T1000 (cell line): ENCODE results near the gene PPT1.
A peak's percentile ranks its signal among the peaks of the same experiment; 100 is the strongest.

Experiments used
- DNase-seq: peaks from one replicate; lab custom pipeline; 2025; ENCODE audit warnings: mixed read lengths; lab: John Stamatoyannopoulos, UW

PPT1 gene

GRCh38 chr1:40096977-40097782 lies at the start of gene PPT1:
PPT1 (minus strand) TSS chr1:40097252; CDS start chr1:40097238, 14 bp downstream.
- peak; percentile 68 for DNase-seq

DNA sequence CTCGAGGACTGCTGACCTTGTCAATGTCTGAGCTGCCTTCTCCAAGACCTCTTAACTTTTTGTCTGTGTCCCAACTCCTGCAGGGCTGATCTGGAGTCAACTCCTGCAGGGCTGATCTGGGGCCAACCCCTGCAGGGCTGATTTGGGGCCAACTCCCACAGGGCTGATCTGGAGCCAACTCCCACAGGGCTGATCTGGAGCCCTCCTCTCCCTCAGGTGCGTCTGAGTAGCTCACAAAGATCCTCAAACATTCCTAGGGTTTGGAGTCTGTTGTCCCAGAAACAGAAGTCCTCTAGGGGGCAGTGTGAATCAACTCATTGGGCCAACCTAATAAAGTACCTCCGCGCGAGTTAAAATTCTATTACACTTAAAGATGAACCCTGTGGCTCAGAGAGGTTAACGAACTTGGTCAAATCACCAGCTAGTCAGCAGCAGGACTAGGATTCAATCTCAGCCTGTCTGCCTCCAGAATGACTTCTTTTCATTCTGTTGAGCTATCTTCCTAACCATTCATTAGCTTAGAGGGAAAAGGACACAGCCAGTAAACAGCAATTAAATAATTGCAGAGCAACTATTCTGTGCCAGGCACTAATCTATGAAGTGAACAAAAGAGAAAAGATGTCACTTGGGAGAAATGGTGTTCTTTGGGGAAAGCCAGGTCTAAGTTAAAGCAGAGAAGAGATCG lies 47.0 kb upstream of the PPT1 start:
- peak; percentile 11 for DNase-seq

GRCh38 chr1:40141878-40142535 lies 45.0 kb upstream of the PPT1 start:
- DNase-seq, result no peak

GRCh38 chr1:40140211-40140973 lies 43.3 kb upstream of the PPT1 start:
- no peak for DNase-seq

DNA sequence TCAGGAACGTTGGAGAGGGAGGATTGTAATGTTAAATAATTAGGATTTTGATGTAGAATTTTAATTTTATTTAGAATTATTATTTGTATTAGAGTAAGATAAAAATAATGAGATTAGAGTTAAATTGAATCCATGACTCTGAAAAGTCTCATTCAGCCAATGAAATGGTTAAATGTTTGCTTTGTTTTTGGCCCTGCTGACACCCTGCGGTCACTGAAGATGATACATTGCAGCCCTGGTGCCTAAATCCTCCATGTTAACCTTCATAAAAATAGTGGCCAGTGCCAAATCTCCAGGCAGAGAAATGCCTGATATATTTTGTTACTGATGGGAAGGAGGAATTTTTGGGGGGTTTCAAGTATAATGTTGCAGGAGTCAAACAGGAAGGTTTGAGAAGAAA lies 36.8 kb upstream of the PPT1 start:
- no peak for DNase-seq

- DNase-seq, result no peak
These were observed 36.2 kb upstream of the PPT1 start for GRCh38 chr1:40133312-40133665.

- DNase-seq, result no peak
These were observed 35.6 kb upstream of the PPT1 start for GRCh38 chr1:40132383-40133311.

DNA sequence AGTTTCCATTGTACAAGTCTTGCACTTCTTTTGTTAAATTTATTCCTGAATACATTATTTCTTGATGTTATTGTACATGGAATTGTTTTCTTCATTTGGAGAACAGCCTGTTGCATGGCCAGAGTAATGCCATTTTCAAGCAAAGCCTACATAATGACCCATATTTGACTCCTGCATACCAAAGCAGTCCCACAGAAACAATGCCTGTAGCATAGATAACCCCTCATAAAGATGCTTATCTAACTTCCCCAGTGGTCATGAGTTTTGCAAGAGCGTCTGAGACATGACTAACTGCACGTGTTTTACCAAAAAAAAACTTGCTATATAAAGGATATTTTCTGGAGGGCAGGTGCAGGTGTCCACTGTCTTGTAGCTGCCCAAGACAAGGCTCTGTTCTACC lies 33.8 kb upstream of the PPT1 start:
- DNase-seq, result no peak

GRCh38 chr1:40122855-40123254 lies 25.8 kb upstream of the PPT1 start:
- no peak for DNase-seq

GRCh38 chr1:40120128-40120527 lies 23.1 kb upstream of the PPT1 start:
- DNase-seq, result no peak

DNA sequence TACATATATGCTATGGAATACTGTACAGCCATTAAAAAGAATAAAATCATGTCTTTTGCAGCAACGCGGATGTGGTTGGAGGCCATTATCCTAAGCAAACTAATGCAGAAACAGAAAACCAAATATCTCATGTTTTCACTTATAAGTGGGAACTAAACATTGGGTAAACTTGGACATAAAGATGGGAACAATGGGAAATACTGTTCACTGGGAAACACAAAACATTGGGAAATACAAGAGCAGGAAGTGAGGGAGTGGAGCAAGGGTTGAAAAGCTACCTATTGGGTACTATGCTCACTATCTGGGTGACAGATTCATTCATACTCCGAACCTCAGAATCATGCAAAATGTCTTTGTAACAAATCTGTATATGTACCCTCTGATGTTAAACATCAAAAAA lies 17.3 kb upstream of the PPT1 start:
- DNase-seq, result no peak

DNA sequence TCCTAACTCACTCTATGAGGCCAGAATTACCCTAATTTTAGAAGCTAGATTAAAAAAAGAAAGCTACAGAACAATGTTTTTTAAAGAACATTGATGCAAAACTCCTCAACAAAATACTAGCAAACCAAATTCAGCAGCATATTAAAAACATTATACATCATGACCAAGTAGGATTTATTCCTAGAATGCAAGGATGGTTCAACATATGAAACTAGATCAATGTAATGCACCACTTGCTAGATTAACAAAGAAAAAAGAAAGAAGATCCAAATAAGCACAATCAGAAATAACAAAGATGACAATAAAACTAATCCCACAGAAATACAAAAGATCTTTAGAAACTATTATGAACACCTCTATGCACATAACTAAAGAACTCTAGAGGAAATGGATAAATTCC lies 13.3 kb upstream of the PPT1 start:
- no peak for DNase-seq

DNA sequence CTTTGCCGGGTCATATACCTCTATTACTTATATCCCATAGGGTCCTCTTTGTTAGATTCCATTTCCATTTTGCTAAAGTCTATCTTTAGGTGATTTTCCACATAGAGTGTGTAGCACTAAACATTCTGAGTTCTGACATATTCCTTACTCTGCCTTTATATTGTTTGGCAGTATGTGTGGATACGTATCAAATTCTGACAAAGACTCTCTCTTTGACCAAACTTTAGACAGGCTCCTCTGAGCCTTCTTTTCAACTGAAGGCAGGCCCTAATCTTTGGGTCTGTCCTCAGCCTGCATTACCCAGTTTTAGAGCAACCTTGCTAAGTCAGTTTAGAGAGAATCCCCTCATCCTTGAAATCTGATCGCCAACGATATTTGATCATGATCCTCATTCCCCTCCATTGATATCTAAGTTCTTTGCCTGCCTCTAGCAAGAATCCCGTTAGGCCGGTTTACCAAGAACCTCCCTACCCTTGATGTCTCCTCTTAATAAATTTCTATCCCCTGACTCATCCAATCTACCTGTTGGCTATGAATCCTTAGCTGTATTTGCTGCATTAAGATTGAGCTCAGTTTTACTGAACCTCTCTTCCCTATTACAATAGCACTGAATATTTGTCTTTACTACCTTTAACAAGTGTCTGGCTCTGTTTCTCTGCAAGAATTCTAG lies 10.4 kb upstream of the PPT1 start:
- DNase-seq, result no peak

DNA sequence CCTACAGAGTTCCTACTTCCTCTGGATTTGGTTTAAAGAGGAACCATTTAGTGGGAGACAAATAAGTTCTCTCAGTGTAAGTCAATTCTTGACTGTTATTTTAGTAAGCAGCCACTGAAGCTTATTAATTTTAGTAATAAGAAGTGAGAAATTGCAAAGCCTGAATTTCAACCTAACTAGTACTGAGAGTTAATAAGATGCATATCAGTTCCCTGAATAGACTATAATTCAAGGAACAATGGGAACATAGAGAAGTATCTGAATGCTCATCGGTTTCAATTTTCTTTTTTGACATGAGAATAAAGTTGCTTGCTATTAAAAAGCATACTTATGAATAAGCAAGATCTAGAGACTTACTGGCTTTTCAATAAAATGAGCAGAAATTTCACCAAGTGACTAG lies 8.0 kb upstream of the PPT1 start:
- DNase-seq, result no peak

- no peak for DNase-seq
These were observed 5.8 kb upstream of the PPT1 start for GRCh38 chr1:40102896-40103295.

DNA sequence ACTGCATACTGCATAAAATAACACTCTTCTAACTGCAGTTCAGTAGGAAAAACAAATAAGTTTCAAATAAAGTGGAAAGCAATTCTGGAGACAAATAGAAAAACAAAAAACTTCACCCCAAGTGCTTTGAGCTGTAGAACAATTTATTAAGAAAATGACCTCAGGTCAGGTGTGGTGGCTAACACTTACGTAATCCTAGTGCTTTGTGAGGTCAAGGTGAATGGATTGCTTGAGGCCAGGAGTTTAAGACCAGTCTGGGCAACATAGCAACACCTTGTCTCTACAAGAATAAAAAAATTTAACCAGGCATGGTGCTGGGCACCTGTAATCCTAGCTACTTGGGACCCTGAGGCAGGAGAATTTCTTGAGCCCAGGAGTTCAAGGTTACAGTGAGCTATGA lies 5.0 kb upstream of the PPT1 start:
- no peak for DNase-seq

DNA sequence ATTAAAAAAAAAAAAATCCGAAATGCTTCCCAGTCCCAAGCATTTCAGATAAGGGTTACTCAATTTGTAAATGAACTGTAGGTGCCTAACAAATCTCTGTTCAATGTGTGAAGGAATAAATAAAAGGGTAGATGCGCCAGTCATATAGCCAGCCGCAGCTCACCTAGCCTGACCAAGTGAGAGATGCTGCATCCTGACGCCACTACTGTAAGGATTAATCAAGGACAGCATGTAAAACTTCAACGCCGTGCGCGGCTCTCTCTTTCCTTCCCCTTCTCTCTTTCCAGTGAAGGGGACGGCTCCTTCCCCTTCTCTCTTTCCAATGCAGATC lies 441 bp downstream of the PPT1 start:
- DNase-seq, result no peak

DNA sequence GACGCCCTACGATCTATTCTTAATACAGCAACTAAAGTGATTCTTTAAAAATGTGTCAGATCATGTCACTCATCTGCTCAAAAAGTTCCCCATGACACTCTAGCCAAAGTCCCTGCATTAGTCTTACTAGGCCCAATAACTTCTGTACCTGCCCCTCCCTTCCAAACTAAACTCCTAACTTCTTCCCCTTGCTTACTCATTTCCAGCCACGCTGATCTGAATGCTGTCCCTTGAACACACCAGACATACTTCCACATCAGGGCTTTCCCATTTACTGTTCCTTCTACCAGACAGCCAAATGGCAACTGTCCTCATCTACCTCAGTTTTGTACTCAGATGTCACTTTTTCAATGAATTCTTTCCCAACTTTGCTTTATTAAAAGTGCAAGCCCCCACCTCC lies 1.2 kb downstream of the PPT1 start:
- DNase-seq, result no peak

- DNase-seq, result no peak
These were observed 2.5 kb downstream of the PPT1 start for GRCh38 chr1:40094466-40095110.
